ENCODE results near the gene GDPD4. TPM values are rescaled to one million over a fixed set of nuclear protein-coding genes. Genes with fewer than 3 reads are reported as not detected.

Gene GDPD4
- total and polyA plus RNA-seq, 9 of the 15 experiments (the other 6 are each of a cell fraction or from before 2014, with no cell fraction given), result 0.40 TPM; not detected in 8

- ChIA-PET CTCF (ENCODE audit: low intra/inter-chr PET ratio) (no interaction called here), POLR2A (interaction anchor here (0.6 to 1.5 kb wide), 2 partner anchors 12 to 101 kb away, joined by 4 to 6 read pairs; no protein-coding TSS in a partner anchor)
- WGBS (ENCODE audit: insufficient coverage, low coverage, missing lambda C conversion rate), result 1% methylated on average over 12 of the region's 25 CpGs
- H4K20me1 ChIP-seq (replicated peaks; ENCODE audit: control insufficient read depth, insufficient read depth, low read length), result no peaks in the 10 kb centered on the region; the same call in 1 of the 2 replicates
- no peak overlapping the region for H3K9ac ChIP-seq (ENCODE audit: insufficient read depth in 1 of 2, low read depth in 2 of 2, low read length in 2 of 2)
- DNase-seq (ENCODE audit: extremely low read depth in 1 of 4, low spot score in 3 of 4), result no peak
- H3K4me2 ChIP-seq (ENCODE audit: insufficient read depth, low read length), result no peak overlapping the region
- H3K4me1 ChIP-seq (replicated peaks in 1 of 2; ENCODE audit: control insufficient read depth in 2 of 2, insufficient read depth in 2 of 2, low read length in 2 of 2), result peaks cover 2 to 8% of the 10 kb centered on the region in 2 experiments; a peak in 3 of 5 replicates
- peaks cover 2% of the 10 kb centered on the region for H3K9me1 ChIP-seq (ENCODE audit: control insufficient read depth, insufficient read depth, low read length)
- no peaks in the 10 kb centered on the region for H3K9me3 ChIP-seq (replicated peaks; ENCODE audit: control insufficient read depth, insufficient read depth, low read depth, low read length)
- FAIRE-seq, result no peak
- TF ChIP-seq, protein P1, sequence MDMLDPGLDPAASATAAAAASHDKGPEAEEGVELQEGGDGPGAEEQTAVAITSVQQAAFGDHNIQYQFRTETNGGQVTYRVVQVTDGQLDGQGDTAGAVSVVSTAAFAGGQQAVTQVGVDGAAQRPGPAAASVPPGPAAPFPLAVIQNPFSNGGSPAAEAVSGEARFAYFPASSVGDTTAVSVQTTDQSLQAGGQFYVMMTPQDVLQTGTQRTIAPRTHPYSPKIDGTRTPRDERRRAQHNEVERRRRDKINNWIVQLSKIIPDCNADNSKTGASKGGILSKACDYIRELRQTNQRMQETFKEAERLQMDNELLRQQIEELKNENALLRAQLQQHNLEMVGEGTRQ (CRISPR knock-in tag; IDR thresholded peaks at IDR 0.05), result peak; percentile 11; the same call in 1 of the 2 replicates
- peak; percentile 83 for TF ChIP-seq ZFP36 (IDR thresholded peaks at IDR 0.05; ENCODE audit: low read depth, low read length, partially characterized antibody)
- no peak for TF ChIP-seq ZBTB8A (IDR thresholded peaks at IDR 0.05; ENCODE audit: partially characterized antibody)
- no peak overlapping the region for H2AFZ ChIP-seq (ENCODE audit: low read depth, low read length)
- H3K79me2 ChIP-seq (ENCODE audit: control insufficient read depth, insufficient read depth, low read length), result no peaks in the 10 kb centered on the region
- no peaks in the 10 kb centered on the region for H3K36me3 ChIP-seq (ENCODE audit: control insufficient read depth, insufficient read depth, low read length)
- H3K27me3 ChIP-seq (ENCODE audit: control insufficient read depth in 2 of 2, insufficient read depth in 2 of 2, low read length in 2 of 2), result peaks cover 7 to 54% of the 10 kb centered on the region in 2 experiments; a peak in 4 of 5 replicates
- ATAC-seq, result no peak
- intact Hi-C loops (cut with micrococcal nuclease), result no loop called here
- no peak overlapping the region for H3K4me3 ChIP-seq
- no peak overlapping the region for H3K27ac ChIP-seq (ENCODE audit: extremely low read depth, low read depth, low read length)
- BruUV-seq (replicated peaks), result no TSS peak
- in situ Hi-C loops (cut with MboI), result no loop called here
These were observed 98.3 kb downstream of the GDPD4 start for GRCh38 chr11:77202941-77203900.
